Nephron (organoid): Measurements from ENCODE around the gene FAM13A.

Experiments used
- H3K27ac Mint-ChIP-seq, 3 experiments: 2 replicates each; pipeline ENCODE4 v1.8.0; 2020; ENCODE audit warnings: mixed read lengths in 3 of 3, mild to moderate bottlenecking in 2 of 3, moderate library complexity in 1 of 3
- H3K27me3 Mint-ChIP-seq: 2 replicates; pipeline ENCODE4 v1.8.0; 2021; ENCODE audit warnings: low read depth, mild to moderate bottlenecking, moderate library complexity, mixed read lengths
- H3K36me3 Mint-ChIP-seq: 2 replicates; pipeline ENCODE4 v1.8.0; 2020; ENCODE audit warnings: low read depth, mixed read lengths
- H3K4me1 Mint-ChIP-seq: 2 replicates; pipeline ENCODE4 v1.8.0; 2020; ENCODE audit warnings: mixed read lengths
- H3K4me3 Mint-ChIP-seq, 3 experiments: 2 replicates each; pipeline ENCODE4 v1.8.0; 2020; ENCODE audit warnings: mild to moderate bottlenecking in 3 of 3, mixed read lengths in 3 of 3, moderate library complexity in 2 of 3
- H3K9me3 Mint-ChIP-seq: 2 replicates; pipeline ENCODE4 v1.8.0; 2020; ENCODE audit warnings: mixed read lengths
- TF ChIP-seq, protein P1 (sequence below), 3 experiments: fragments of 200-600 bp; sonication (generic); IDR thresholded peaks; one replicate each; pipeline ENCODE4 v1.5.0; 2021; ENCODE audit warnings: antibody characterized with exemption in 3 of 3; ENCODE audit not compliant: unreplicated experiment in 3 of 3

FAM13A gene

DNA sequence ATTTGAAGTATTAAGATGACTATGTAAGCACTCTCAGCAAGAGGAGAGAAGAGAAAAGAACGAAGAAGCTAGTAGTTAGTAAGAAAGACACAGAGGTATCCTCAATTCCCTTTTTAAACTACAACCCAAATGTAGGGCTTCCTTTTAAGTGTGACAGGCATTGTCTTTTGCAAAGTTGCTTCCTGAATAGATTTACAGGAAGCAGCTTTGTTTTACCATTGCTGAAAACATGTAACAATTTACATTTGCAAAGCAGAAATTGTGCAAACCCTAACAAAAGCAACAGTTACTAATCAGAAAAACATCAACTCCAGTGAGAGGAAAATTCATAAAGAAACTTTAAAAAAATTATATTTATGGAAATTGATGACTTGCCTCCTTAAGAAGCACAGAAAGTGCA, 96.4 kb downstream of the FAM13A start:
- Mint-ChIP-seq H3K27ac (no peak overlapping the region), H3K4me3 (no peak overlapping the region), H3K9me3 (peaks cover 9% of the 10 kb centered on the region), H3K27me3 (no peaks in the 10 kb centered on the region), H3K4me1 (no peaks in the 10 kb centered on the region), H3K36me3 (peaks cover 24% of the 10 kb centered on the region)
- TF ChIP-seq, protein P1, sequence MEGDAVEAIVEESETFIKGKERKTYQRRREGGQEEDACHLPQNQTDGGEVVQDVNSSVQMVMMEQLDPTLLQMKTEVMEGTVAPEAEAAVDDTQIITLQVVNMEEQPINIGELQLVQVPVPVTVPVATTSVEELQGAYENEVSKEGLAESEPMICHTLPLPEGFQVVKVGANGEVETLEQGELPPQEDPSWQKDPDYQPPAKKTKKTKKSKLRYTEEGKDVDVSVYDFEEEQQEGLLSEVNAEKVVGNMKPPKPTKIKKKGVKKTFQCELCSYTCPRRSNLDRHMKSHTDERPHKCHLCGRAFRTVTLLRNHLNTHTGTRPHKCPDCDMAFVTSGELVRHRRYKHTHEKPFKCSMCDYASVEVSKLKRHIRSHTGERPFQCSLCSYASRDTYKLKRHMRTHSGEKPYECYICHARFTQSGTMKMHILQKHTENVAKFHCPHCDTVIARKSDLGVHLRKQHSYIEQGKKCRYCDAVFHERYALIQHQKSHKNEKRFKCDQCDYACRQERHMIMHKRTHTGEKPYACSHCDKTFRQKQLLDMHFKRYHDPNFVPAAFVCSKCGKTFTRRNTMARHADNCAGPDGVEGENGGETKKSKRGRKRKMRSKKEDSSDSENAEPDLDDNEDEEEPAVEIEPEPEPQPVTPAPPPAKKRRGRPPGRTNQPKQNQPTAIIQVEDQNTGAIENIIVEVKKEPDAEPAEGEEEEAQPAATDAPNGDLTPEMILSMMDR (IDR thresholded peaks at IDR 0.05; ENCODE audit: unreplicated experiment in 3 of 3): no peak

DNA sequence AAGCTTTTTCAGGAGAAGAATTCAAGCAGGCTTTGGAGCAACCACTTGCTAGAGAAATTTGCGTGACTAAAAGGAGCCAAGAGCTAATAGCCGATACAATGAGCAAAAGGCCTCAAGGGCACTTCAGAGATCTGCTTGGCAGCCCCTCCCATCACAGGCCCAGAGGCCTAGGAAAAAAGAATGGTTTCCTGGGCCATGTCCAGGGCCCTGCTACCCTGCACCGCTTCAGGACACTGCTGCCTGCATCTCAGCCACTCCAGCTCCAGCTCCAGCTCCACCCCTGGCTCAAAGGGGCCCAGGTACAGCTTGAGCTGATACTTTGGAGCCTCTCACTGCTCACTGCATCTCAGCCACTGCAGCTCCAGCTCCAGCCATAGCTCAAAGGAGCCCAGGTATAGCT, 98.9 kb downstream of the FAM13A start:
- Mint-ChIP-seq H3K27me3 (no peaks in the 10 kb centered on the region), H3K4me3 (no peak overlapping the region), H3K9me3 (peaks cover 9% of the 10 kb centered on the region), H3K36me3 (peaks cover 29% of the 10 kb centered on the region), H3K4me1 (no peaks in the 10 kb centered on the region), H3K27ac (no peak overlapping the region)
- TF ChIP-seq, protein P1 (IDR thresholded peaks at IDR 0.05; ENCODE audit: unreplicated experiment in 3 of 3): no peak

DNA sequence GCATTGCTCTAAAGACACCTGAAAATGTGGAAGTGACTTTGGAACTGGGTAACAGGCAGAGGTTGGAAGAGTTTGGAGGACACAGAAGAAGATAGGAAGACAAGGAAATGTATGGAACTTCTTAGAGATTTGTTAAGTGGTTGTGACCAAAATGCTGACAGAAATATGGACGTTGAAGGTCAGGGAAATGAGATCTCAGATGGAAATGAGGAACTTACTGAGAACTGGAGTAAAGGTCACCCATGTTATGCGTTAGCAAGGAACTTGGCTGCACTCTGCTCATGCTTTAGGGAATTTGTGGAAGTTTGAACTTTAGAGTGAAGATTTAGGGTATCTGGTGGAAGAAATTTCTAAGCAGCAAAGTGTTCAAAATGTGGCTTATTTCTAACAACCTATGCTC, 99.4 kb downstream of the FAM13A start:
- no peaks in the 10 kb centered on the region for H3K27me3 Mint-ChIP-seq
- no peak overlapping the region for H3K4me3 Mint-ChIP-seq
- H3K27ac Mint-ChIP-seq: peak overlapping the region in 1 of 3 experiments; percentile 8
- peaks cover 29% of the 10 kb centered on the region for H3K36me3 Mint-ChIP-seq
- peaks cover 9% of the 10 kb centered on the region for H3K9me3 Mint-ChIP-seq
- H3K4me1 Mint-ChIP-seq: no peaks in the 10 kb centered on the region
- TF ChIP-seq, protein P1 (IDR thresholded peaks at IDR 0.05; ENCODE audit: unreplicated experiment in 3 of 3): no peak

DNA sequence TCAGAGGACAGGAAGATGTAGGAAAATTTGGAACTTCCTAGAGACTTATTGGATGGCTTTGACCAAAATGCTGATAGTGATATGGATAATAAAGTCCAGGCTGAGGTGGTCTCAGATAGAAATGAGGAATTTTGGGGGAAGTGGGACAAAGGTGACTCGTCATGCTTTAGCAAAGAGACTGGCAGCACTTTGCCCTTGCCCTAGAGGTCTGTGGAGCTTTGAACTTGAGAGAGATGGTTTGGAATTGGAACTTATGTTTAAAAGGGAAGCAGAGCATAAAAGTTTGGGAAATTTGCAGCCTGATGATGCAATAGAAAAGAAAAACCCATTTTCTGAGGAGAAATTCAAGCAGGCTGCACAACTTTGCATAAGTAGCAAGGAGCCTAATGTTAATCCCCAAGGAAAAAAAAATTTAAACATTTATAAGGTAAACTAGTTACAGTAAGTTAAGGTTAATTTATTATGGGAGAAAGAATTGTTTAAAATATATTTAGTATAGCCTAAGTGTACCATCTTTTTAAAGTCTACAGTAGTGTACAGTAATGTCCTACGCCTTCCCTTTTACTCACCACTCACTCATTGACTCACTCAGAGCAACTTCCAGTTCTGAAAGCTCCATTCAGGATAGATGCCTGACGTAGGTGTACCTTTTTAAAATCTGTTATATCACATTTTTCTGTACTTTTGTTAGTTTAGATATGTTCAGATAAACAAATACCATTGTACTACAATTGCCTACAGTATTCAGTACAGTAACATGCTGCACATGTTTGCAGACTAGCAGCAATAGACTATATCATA, 101.2 kb downstream of the FAM13A start:
- TF ChIP-seq, protein P1 (IDR thresholded peaks at IDR 0.05; ENCODE audit: unreplicated experiment in 3 of 3): no peak
- Mint-ChIP-seq H3K4me3 (no peak overlapping the region), H3K9me3 (peaks cover 9% of the 10 kb centered on the region), H3K4me1 (no peaks in the 10 kb centered on the region), H3K27ac (no peak overlapping the region), H3K36me3 (peaks cover 32% of the 10 kb centered on the region), H3K27me3 (no peaks in the 10 kb centered on the region)

DNA sequence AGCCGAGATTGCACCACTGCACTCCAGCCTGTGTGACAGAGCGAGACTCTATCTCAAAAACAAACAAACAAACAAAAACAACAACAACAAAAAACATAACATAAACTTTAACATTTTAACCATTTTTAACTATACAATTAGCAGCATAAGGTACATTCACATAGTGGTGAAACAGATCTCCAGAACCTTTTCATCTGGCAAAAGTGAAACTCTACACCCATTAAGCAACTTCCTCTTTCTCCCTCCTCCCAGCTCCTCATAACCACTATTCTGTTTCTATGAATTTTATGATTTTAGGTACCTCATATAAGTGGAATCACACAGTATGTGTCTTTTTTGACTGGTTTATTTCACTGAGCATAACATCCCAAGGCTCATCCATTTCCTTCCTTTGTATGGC, 103.6 kb downstream of the FAM13A start:
- Mint-ChIP-seq H3K9me3 (peaks cover 6% of the 10 kb centered on the region), H3K4me3 (no peak overlapping the region), H3K27ac (no peak overlapping the region), H3K27me3 (no peaks in the 10 kb centered on the region), H3K4me1 (no peaks in the 10 kb centered on the region), H3K36me3 (peaks cover 16% of the 10 kb centered on the region)
- TF ChIP-seq, protein P1 (IDR thresholded peaks at IDR 0.05; ENCODE audit: unreplicated experiment in 3 of 3): no peak

DNA sequence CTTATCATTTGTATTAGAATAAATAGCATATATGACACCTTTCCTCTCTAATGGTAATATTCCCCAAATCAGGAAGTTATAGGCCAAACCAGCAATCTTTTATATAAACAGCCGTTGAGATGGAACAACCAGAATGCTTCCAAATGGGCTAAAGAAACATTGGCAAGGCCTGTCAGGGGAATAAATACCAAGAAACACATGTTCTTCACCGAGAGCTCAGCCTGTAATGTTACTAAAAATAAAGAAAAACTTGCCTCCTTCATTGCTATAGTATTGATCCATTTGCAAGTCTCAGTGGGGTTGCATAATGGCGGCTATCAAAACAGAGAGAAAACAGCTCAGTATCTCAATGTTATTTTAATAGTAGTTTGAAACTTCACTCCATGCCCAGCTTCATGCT, 104.9 kb downstream of the FAM13A start:
- Mint-ChIP-seq H3K4me3 (no peak overlapping the region), H3K9me3 (no peaks in the 10 kb centered on the region), H3K4me1 (no peaks in the 10 kb centered on the region), H3K27ac (no peak overlapping the region), H3K36me3 (peaks cover 19% of the 10 kb centered on the region), H3K27me3 (no peaks in the 10 kb centered on the region)
- TF ChIP-seq, protein P1 (IDR thresholded peaks at IDR 0.05; ENCODE audit: unreplicated experiment in 3 of 3): no peak
